H1 (cell line): Measurements from ENCODE around the gene BARX2. TPM values are rescaled to one million over a fixed set of nuclear protein-coding genes. Genes with fewer than 3 reads are reported as not detected.

ENCODE experiments used
- CTCF ChIA-PET: fragments of 300-600 bp; sonication (Branson Sonifier 250); formaldehyde crosslinking; loops from one replicate; lab custom pipeline; 2021; ENCODE audit not compliant: partially characterized antibody; lab: Charles Lee
- POLR2A ChIA-PET: fragments of 300-600 bp; sonication (Branson Sonifier 250); formaldehyde crosslinking; loops from one replicate; lab custom pipeline; 2021; ENCODE audit warnings: inconsistent platforms; ENCODE audit not compliant: partially characterized antibody; lab: Charles Lee
- DNase-seq, 2 experiments: peaks; one replicate each; pipeline versions ENCODE4 v3.0.0 to v3.0.0-alpha.2; 2010 to 2022; ENCODE audit warnings: low spot score in 2 of 2, low read depth in 1 of 2, mixed read lengths in 1 of 2
- FAIRE-seq: peaks from 2 replicates; lab custom pipeline; 2011; peaks lifted over from hg19 to GRCh38; lab: Jason Lieb, UNC
- H2AFZ ChIP-seq: 2 replicates; pipeline ENCODE4 v1.8.1; 2012; ENCODE audit warnings: low read length, inconsistent platforms
- H2AK5ac ChIP-seq: 2 replicates; pipeline ENCODE4 v1.6.1; 2013; ENCODE audit warnings: low read depth, low read length
- H2BK120ac ChIP-seq: replicated peaks from 2 replicates; pipeline ENCODE3; 2013; ENCODE audit warnings: low read depth, low read length, inconsistent platforms
- H2BK12ac ChIP-seq: 2 replicates; pipeline ENCODE4 v1.6.1; 2013; ENCODE audit warnings: low read depth, low read length
- H2BK15ac ChIP-seq: 2 replicates; pipeline ENCODE4 v1.6.1; 2013; ENCODE audit warnings: low read length
- H2BK20ac ChIP-seq: 2 replicates; pipeline ENCODE4 v1.6.1; 2013; ENCODE audit warnings: low read length
- H2BK5ac ChIP-seq: 2 replicates; pipeline ENCODE4 v1.6.1; 2013; ENCODE audit warnings: low read depth, low read length
- H3K14ac ChIP-seq: 2 replicates; pipeline ENCODE4 v1.6.1; 2013; ENCODE audit warnings: inconsistent platforms; ENCODE audit not compliant: insufficient read length
- H3K18ac ChIP-seq: 2 replicates; pipeline ENCODE4 v1.6.1; 2013; ENCODE audit warnings: low read length; ENCODE audit errors: extremely low read depth
- H3K23ac ChIP-seq: 2 replicates; pipeline ENCODE4 v1.6.1; 2013; ENCODE audit warnings: inconsistent platforms; ENCODE audit not compliant: insufficient read length
- H3K23me2 ChIP-seq: 2 replicates; pipeline ENCODE4 v1.6.1; 2013; ENCODE audit warnings: low read depth, low read length
- H3K27ac ChIP-seq: 2 replicates; pipeline ENCODE4 v1.6.1; 2011; ENCODE audit warnings: low read depth, low read length, inconsistent platforms
- H3K27me3 ChIP-seq, 4 experiments: replicated peaks in 1 of 4; 1 replicate in 1 of 4; 2 replicates in 3 of 4; pipeline versions ENCODE4 v1.6.1 to v1.8.1; 2011 to 2013; ENCODE audit warnings: low read length in 3 of 4, mild to moderate bottlenecking in 3 of 4, inconsistent platforms in 2 of 4, mixed read lengths in 2 of 4, moderate library complexity in 1 of 4; ENCODE audit not compliant: control insufficient read depth in 3 of 4, insufficient read depth in 3 of 4; ENCODE audit errors: extremely low read depth in 1 of 4
- H3K36me3 ChIP-seq, 4 experiments: 2 replicates each; pipeline versions ENCODE4 v1.6.1 to v1.8.1; 2011 to 2013; ENCODE audit warnings: mild to moderate bottlenecking in 4 of 4, low read length in 3 of 4, moderate library complexity in 2 of 4, control low read depth in 1 of 4, inconsistent platforms in 1 of 4; ENCODE audit not compliant: insufficient read depth in 4 of 4, control insufficient read depth in 2 of 4
- H3K4ac ChIP-seq: replicated peaks from 2 replicates; pipeline ENCODE3; 2013; ENCODE audit warnings: low read length, low read depth, mixed read lengths, inconsistent platforms; ENCODE audit not compliant: insufficient read length
- H3K4me1 ChIP-seq, 4 experiments: replicated peaks in 1 of 4; 1 replicate in 1 of 4; 2 replicates in 3 of 4; pipeline versions ENCODE4 v1.6.1 to v1.8.1; 2011 to 2013; ENCODE audit warnings: low read length in 3 of 4, inconsistent platforms in 2 of 4, mixed read lengths in 1 of 4; ENCODE audit not compliant: insufficient read depth in 4 of 4, control insufficient read depth in 3 of 4
- H3K4me2 ChIP-seq, 2 experiments: 2 replicates each; pipeline versions ENCODE4 v1.6.1 to v1.8.1; 2011 to 2013; ENCODE audit warnings: low read depth in 2 of 2, low read length in 2 of 2, control low read depth in 1 of 2, inconsistent platforms in 1 of 2, mild to moderate bottlenecking in 1 of 2; ENCODE audit not compliant: insufficient read depth in 1 of 2
- H3K4me3 ChIP-seq, 4 experiments: fragments of 200-600, 300-600 bp in 1 of 4; sonication (generic), shearing (Covaris generic), sonication (Bioruptor Twin) in 1 of 4; 2 replicates each; pipeline versions ENCODE4 v1.5.1 to v1.8.1; 2011 to 2016; ENCODE audit warnings: low read length in 4 of 4, low read depth in 3 of 4, control low read depth in 2 of 4, inconsistent platforms in 2 of 4, mild to moderate bottlenecking in 2 of 4, mixed read lengths in 1 of 4, moderate library complexity in 1 of 4; ENCODE audit not compliant: insufficient read depth in 2 of 4; ENCODE audit errors: extremely low read depth in 1 of 4
- H3K56ac ChIP-seq: replicated peaks from 2 replicates; pipeline ENCODE3; 2013; ENCODE audit warnings: low read depth, mild to moderate bottlenecking, mixed read lengths, low read length, inconsistent platforms; ENCODE audit not compliant: insufficient read length
- H3K79me1 ChIP-seq: 2 replicates; pipeline ENCODE4 v1.6.1; 2013; ENCODE audit warnings: low read depth, low read length, control low read depth
- H3K79me2 ChIP-seq, 2 experiments: 2 replicates each; pipeline versions ENCODE4 v1.6.1 to v1.8.1; 2012 to 2013; ENCODE audit warnings: low read length in 2 of 2, mild to moderate bottlenecking in 2 of 2, inconsistent platforms in 1 of 2; ENCODE audit not compliant: insufficient read depth in 2 of 2, control insufficient read depth in 1 of 2
- H3K9ac ChIP-seq, 4 experiments: replicated peaks in 1 of 4; 1 replicate in 1 of 4; 2 replicates in 3 of 4; pipeline versions ENCODE4 v1.6.1 to v1.8.1; 2011 to 2013; ENCODE audit warnings: low read depth in 3 of 4, low read length in 3 of 4, control low read depth in 2 of 4, mild to moderate bottlenecking in 2 of 4, moderate library complexity in 2 of 4, inconsistent platforms in 1 of 4; ENCODE audit errors: extremely low read depth in 1 of 4
- H3K9me3 ChIP-seq, 2 experiments: 2 replicates each; pipeline versions ENCODE4 v1.6.1 to v1.8.1; 2012 to 2013; ENCODE audit warnings: mild to moderate bottlenecking in 2 of 2, moderate library complexity in 2 of 2, control low read depth in 1 of 2, inconsistent platforms in 1 of 2, low read depth in 1 of 2, low read length in 1 of 2, mixed read lengths in 1 of 2; ENCODE audit not compliant: insufficient read depth in 2 of 2
- H4K20me1 ChIP-seq, 2 experiments: replicated peaks in 1 of 2; 2 replicates each; pipeline versions ENCODE3 to v1.8.1; 2011 to 2013; ENCODE audit warnings: inconsistent platforms in 2 of 2, low read length in 2 of 2, mild to moderate bottlenecking in 1 of 2; ENCODE audit not compliant: insufficient read depth in 2 of 2, control insufficient read depth in 1 of 2
- H4K5ac ChIP-seq: 2 replicates; pipeline ENCODE4 v1.6.1; 2013; ENCODE audit warnings: low read length, low read depth, mixed read lengths, inconsistent platforms; ENCODE audit not compliant: insufficient read length
- H4K8ac ChIP-seq: 2 replicates; pipeline ENCODE4 v1.8.0; 2013; ENCODE audit warnings: mild to moderate bottlenecking, moderate library complexity, low read length, inconsistent platforms; ENCODE audit not compliant: insufficient read depth; ENCODE audit errors: extremely low read depth
- H4K91ac ChIP-seq: replicated peaks from 2 replicates; pipeline ENCODE3; 2013; ENCODE audit warnings: low read length, mixed read lengths, inconsistent platforms; ENCODE audit not compliant: insufficient read length
- ASH2L ChIP-seq: fragments of 200-600, 300-600 bp; sonication (generic); IDR thresholded peaks from one replicate; pipeline ENCODE4 v1.7.1; 2017; ENCODE audit warnings: low read length
- EZH2 ChIP-seq: fragments of 200-600 bp; sonication (generic); IDR thresholded peaks from 2 replicates; pipeline ENCODE4 v1.7.1; 2012; ENCODE audit warnings: low read depth, mild to moderate bottlenecking, moderate library complexity, low read length, inconsistent platforms; ENCODE audit not compliant: severe bottlenecking
- NRF1 ChIP-seq: IDR thresholded peaks from 2 replicates; pipeline ENCODE4 v1.6.1; 2011; ENCODE audit warnings: mild to moderate bottlenecking, low read depth, low read length, improper control_type of control experiment
- RNF2 ChIP-seq: fragments of 200-900, 300-1000 bp; sonication (generic); IDR thresholded peaks from 2 replicates; pipeline ENCODE4 v1.7.1; 2016; ENCODE audit warnings: borderline replicate concordance, low read depth, mild to moderate bottlenecking, antibody characterized with exemption, low read length; ENCODE audit not compliant: poor library complexity, severe bottlenecking; ENCODE audit errors: missing control alignments
- RXRA ChIP-seq: IDR thresholded peaks from 2 replicates; pipeline ENCODE4 v1.6.1; 2011; ENCODE audit warnings: low read depth, mild to moderate bottlenecking, low read length, moderate library complexity; ENCODE audit not compliant: insufficient read depth
- SP1 ChIP-seq: IDR thresholded peaks from 2 replicates; pipeline ENCODE4 v1.6.1; 2011; ENCODE audit warnings: low read depth, low read length
- SRF ChIP-seq: IDR thresholded peaks from 2 replicates; pipeline ENCODE4 v1.6.1; 2011; ENCODE audit warnings: mild to moderate bottlenecking, low read depth, low read length, moderate library complexity
- ZNF274 ChIP-seq: IDR thresholded peaks from 2 replicates; pipeline ENCODE4 v1.7.0; 2012; ENCODE audit warnings: low read length, borderline replicate concordance; ENCODE audit errors: extremely low read depth
- WGBS, 2 experiments: shearing (Covaris generic) in 1 of 2; methylation state at CpG; one replicate each; pipeline versions ENCODE4 v1.1.6 to v1.1.7; 2013 to 2015; ENCODE audit warnings: low lambda C conversion rate in 2 of 2, mixed read lengths in 2 of 2, inconsistent platforms in 1 of 2, low coverage in 1 of 2, missing lambda C conversion rate in 1 of 2; ENCODE audit not compliant: insufficient replicate concordance in 2 of 2, insufficient coverage in 1 of 2, insufficient read length in 1 of 2; ENCODE audit errors: extremely low coverage in 1 of 2, missing lambda C conversion rate in 1 of 2; 5-methylcytosine and 5-hydroxymethylcytosine counted together
- polyA plus RNA-seq, 7 experiments: library from polyadenylated mRNA; depleted of rRNA in 3 of 7; stranded (reverse) in 5 of 7; unstranded in 2 of 7; fragments of >200 nt in 5 of 7; fragments of 200-250 nt in 2 of 7; gene quantifications; 1 replicate in 5 of 7; 2 replicates in 1 of 7; 4 replicates in 1 of 7; pipeline versions ENCODE4 v1.2.1 to v1.2.3, GENCODE V29; 2011 to 2013; ENCODE audit warnings: missing spikeins in 2 of 7, mixed read lengths in 2 of 7
- total RNA-seq: library from RNA; stranded (reverse); fragmentation: NEBNext Ultra II Directional; extraction: Animal tissue kit (Norgen Biotek cat#: 25700); gene quantifications from 2 replicates; pipeline ENCODE4 v1.2.1, GENCODE V29; 2021
- TF ChIP-seq, protein P1 (sequence below): IDR thresholded peaks from 2 replicates; pipeline ENCODE4 v1.6.1; 2012; ENCODE audit warnings: inconsistent platforms
- TF ChIP-seq, protein P2 (sequence below): IDR thresholded peaks from 2 replicates; pipeline ENCODE4 v1.6.1; 2012; ENCODE audit warnings: low read length, inconsistent platforms
- TF ChIP-seq, protein P3 (sequence below): IDR thresholded peaks from 2 replicates; pipeline ENCODE4 v1.6.1; 2011; ENCODE audit warnings: low read length, improper control_type of control experiment

Gene BARX2
- total and polyA plus RNA-seq, 2 of the 8 experiments (the other 6 are each of a cell fraction or from before 2014, with no cell fraction given): not detected

DNA sequence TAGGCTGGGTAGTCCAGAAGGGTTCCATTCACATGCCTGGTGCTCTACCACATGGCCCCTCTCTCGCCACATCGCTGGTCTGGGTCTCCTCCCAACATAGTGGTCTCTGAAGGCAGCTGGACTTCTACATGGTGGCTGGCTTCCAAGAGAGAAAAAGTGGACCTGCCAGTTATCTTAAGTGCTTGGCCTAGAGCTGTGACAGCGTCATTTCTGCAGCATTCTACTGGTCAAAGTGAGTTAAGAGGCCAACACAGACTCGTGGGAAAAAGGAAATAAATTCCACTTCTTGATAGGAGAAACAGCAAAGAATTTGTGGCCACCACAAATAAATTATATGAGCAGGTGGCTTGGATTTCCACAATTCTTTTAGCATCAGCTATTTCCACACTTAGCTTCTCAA, 21.0 kb upstream of the BARX2 start:
- Histone ChIP-seq H3K23ac (no peak overlapping the region), H2AK5ac (no peak overlapping the region), H2BK5ac (no peak overlapping the region), H3K56ac (no peak overlapping the region), H3K4me3 (no peak overlapping the region), H2BK12ac (no peak overlapping the region), H3K27me3 (no peaks in the 10 kb centered on the region; a peak in 1 of 7 replicates), H4K91ac (no peak overlapping the region), H3K23me2 (no peaks in the 10 kb centered on the region), H3K9me3 (no peaks in the 10 kb centered on the region), H3K36me3 (no peaks in the 10 kb centered on the region), H3K79me2 (no peaks in the 10 kb centered on the region), H3K4me2 (no peak overlapping the region), H3K4ac (no peak overlapping the region), H3K4me1 (no peaks in the 10 kb centered on the region), H2AFZ (no peak overlapping the region), H3K27ac (no peak overlapping the region), H3K79me1 (no peaks in the 10 kb centered on the region), H2BK120ac (no peak overlapping the region), H4K5ac (no peak overlapping the region), H2BK15ac (no peak overlapping the region), H2BK20ac (no peak overlapping the region), H4K20me1 (no peaks in the 10 kb centered on the region), H3K18ac (no peak overlapping the region), H4K8ac (no peak overlapping the region), H3K9ac (no peak overlapping the region), H3K14ac (no peak overlapping the region)
- 82% methylated on average over 4 of the region's 4 CpGs; no CpG with 5 or more reads in 1 of the 2 experiments for WGBS, 2 experiments
- FAIRE-seq (no peak), DNase-seq (no peak)
- ChIA-PET CTCF (interaction anchor here (0.7 kb wide), 1 partner anchor 413 kb away, joined by 3 read pairs; no protein-coding TSS in a partner anchor), POLR2A (no interaction called here)
- TF ChIP-seq ASH2L (no peak), RNF2 (no peak), NRF1 (no peak), RXRA (no peak), ZNF274 (no peak), SRF (no peak), SP1 (no peak), EZH2 (no peak)
- TF ChIP-seq, protein P1, sequence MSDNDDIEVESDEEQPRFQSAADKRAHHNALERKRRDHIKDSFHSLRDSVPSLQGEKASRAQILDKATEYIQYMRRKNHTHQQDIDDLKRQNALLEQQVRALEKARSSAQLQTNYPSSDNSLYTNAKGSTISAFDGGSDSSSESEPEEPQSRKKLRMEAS: no peak
- TF ChIP-seq, protein P2, sequence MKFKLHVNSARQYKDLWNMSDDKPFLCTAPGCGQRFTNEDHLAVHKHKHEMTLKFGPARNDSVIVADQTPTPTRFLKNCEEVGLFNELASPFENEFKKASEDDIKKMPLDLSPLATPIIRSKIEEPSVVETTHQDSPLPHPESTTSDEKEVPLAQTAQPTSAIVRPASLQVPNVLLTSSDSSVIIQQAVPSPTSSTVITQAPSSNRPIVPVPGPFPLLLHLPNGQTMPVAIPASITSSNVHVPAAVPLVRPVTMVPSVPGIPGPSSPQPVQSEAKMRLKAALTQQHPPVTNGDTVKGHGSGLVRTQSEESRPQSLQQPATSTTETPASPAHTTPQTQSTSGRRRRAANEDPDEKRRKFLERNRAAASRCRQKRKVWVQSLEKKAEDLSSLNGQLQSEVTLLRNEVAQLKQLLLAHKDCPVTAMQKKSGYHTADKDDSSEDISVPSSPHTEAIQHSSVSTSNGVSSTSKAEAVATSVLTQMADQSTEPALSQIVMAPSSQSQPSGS: no peak
- TF ChIP-seq, protein P3, sequence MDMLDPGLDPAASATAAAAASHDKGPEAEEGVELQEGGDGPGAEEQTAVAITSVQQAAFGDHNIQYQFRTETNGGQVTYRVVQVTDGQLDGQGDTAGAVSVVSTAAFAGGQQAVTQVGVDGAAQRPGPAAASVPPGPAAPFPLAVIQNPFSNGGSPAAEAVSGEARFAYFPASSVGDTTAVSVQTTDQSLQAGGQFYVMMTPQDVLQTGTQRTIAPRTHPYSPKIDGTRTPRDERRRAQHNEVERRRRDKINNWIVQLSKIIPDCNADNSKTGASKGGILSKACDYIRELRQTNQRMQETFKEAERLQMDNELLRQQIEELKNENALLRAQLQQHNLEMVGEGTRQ: no peak
